SU-DHL-6 (cell line): ENCODE data around the gene MED29.

ENCODE experiments used
- H2AFZ ChIP-seq: fragments of 200-600 bp; sonication (generic); 2 replicates; pipeline ENCODE4 v1.6.1; 2014; ENCODE audit warnings: low read depth, mild to moderate bottlenecking, moderate library complexity, mixed read lengths, antibody characterized with exemption, low read length; ENCODE audit not compliant: severe bottlenecking
- H3F3A ChIP-seq: fragments of 200-600 bp; shearing (Covaris generic); 2 replicates; pipeline ENCODE4 v1.6.0; 2016; ENCODE audit warnings: antibody characterized with exemption, mild to moderate bottlenecking; ENCODE audit not compliant: insufficient read depth
- H3K27ac ChIP-seq: fragments of 200-600 bp; sonication (generic); 2 replicates; pipeline ENCODE4 v1.5.1; 2016; ENCODE audit warnings: low read depth, mild to moderate bottlenecking, low read length, moderate library complexity, mixed read lengths
- H3K27me3 ChIP-seq: fragments of 200-600 bp; sonication (generic), shearing (Covaris generic); 2 replicates; pipeline ENCODE4 v1.6.0; 2014; ENCODE audit warnings: mild to moderate bottlenecking, low read length
- H3K36me3 ChIP-seq: fragments of 200-600 bp; sonication (generic); 2 replicates; pipeline ENCODE4 v1.6.1; 2014; ENCODE audit warnings: mild to moderate bottlenecking, low read length, mixed read lengths
- H3K4me2 ChIP-seq: fragments of 300-600, 200-600 bp; shearing (Covaris generic), sonication (generic); 2 replicates; pipeline ENCODE4 v1.6.0; 2014; ENCODE audit warnings: low read length, low read depth, mild to moderate bottlenecking; ENCODE audit not compliant: poor library complexity, severe bottlenecking
- H3K4me3 ChIP-seq: fragments of 200-600 bp; sonication (generic); 2 replicates; pipeline ENCODE4 v1.5.1; 2014; ENCODE audit warnings: antibody characterized with exemption, low read length, mild to moderate bottlenecking, mixed read lengths; ENCODE audit not compliant: insufficient read depth, poor library complexity, severe bottlenecking
- H3K79me2 ChIP-seq: fragments of 200-600 bp; sonication (generic); 2 replicates; pipeline ENCODE4 v1.6.1; 2014; ENCODE audit warnings: mild to moderate bottlenecking, low read length, moderate library complexity; ENCODE audit not compliant: insufficient read depth
- H3K9ac ChIP-seq: fragments of 200-600 bp; sonication (generic); 2 replicates; pipeline ENCODE4 v1.7.0; 2014; ENCODE audit warnings: mild to moderate bottlenecking, low read length
- H3K9me2 ChIP-seq: fragments of 200-600 bp; sonication (generic); replicated peaks from 2 replicates; pipeline ENCODE4 v1.6.1; 2014; ENCODE audit warnings: low read length; ENCODE audit not compliant: insufficient read depth
- H3K9me3 ChIP-seq: fragments of 200-600 bp; sonication (generic); 2 replicates; pipeline ENCODE4 v1.6.1; 2014; ENCODE audit warnings: low read length, mixed read lengths; ENCODE audit not compliant: insufficient read depth
- H4K20me1 ChIP-seq: fragments of 200-600 bp; sonication (generic); 2 replicates; pipeline ENCODE4 v1.6.1; 2014; ENCODE audit warnings: low read depth, mild to moderate bottlenecking, antibody characterized with exemption, low read length, moderate library complexity, mixed read lengths
- EZH2phosphoT487 ChIP-seq: fragments of 200-600 bp; sonication (generic), shearing (Covaris generic); conservative IDR thresholded peaks from 2 replicates; pipeline ENCODE4 v1.6.1; 2018; ENCODE audit warnings: mild to moderate bottlenecking, antibody characterized with exemption, low read length, moderate library complexity, mixed read lengths
- TF ChIP-seq, protein P1 (sequence below): fragments of 200-600 bp; sonication (generic); IDR thresholded peaks from one replicate; pipeline ENCODE4 v1.5.1; 2017; ENCODE audit warnings: antibody characterized with exemption, mild to moderate bottlenecking, low read length, moderate library complexity; ENCODE audit not compliant: insufficient read depth, poor library complexity, severe bottlenecking

The MED29 gene

DNA sequence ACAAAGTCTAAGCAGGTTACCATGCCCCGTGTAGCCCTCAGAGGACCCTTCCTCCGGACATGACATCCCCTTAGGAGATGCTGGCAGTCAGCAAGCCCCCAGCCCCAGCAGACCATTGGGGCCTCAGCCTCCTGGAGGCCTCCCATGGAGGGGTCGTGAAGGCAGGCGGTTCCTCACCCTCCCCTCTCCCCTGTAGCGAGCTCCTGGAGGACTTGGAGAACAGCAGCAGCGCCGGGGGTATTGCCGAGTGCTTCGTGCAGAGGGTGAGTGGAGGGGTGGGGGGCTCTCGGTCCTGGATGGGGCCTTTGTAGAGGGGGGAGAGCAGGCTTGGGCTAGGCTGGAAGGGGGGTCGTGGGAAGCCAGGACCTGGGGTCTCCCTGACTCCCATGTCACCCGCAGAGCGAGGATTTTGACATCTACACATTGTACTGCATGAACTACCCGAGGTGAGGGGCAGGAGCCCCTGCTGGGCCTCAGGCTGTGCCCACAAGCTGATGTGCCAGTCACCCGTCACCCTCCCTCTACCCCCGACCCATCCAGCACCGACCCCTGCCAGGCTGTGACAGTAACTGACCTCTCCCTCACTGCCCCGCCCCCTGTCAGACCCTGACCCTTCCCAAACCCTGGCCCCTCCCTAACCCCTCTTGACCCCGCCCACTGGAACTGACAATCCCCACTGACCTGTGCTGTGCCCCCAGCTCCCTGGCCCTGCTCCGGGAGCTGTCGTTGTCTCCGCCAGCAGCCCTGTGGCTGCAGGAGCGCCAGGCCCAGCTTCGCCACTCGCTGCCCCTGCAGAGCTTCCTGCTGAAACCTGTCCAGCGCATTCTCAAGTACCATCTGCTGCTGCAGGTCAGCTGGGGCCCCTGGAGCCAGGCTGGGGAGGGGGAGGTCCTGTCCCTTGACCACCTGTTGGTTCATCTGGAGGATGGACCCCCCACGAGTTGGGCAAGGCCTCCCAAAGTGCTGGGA, 25.3 kb downstream of the MED29 start:
- no peaks in the 10 kb centered on the region for H3K27me3 ChIP-seq
- H3K4me2 ChIP-seq: no peak overlapping the region
- no peaks in the 10 kb centered on the region for H4K20me1 ChIP-seq
- TF ChIP-seq, protein P1, sequence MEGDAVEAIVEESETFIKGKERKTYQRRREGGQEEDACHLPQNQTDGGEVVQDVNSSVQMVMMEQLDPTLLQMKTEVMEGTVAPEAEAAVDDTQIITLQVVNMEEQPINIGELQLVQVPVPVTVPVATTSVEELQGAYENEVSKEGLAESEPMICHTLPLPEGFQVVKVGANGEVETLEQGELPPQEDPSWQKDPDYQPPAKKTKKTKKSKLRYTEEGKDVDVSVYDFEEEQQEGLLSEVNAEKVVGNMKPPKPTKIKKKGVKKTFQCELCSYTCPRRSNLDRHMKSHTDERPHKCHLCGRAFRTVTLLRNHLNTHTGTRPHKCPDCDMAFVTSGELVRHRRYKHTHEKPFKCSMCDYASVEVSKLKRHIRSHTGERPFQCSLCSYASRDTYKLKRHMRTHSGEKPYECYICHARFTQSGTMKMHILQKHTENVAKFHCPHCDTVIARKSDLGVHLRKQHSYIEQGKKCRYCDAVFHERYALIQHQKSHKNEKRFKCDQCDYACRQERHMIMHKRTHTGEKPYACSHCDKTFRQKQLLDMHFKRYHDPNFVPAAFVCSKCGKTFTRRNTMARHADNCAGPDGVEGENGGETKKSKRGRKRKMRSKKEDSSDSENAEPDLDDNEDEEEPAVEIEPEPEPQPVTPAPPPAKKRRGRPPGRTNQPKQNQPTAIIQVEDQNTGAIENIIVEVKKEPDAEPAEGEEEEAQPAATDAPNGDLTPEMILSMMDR: no peak
- TF ChIP-seq EZH2phosphoT487: no peak
- no peak overlapping the region for H3K27ac ChIP-seq
- no peaks in the 10 kb centered on the region for H3K9me3 ChIP-seq
- no peak overlapping the region for H3K9ac ChIP-seq
- no peak overlapping the region for H2AFZ ChIP-seq
- no peaks in the 10 kb centered on the region for H3K9me2 ChIP-seq
- H3K4me3 ChIP-seq: no peak overlapping the region
- peaks cover 6% of the 10 kb centered on the region for H3K79me2 ChIP-seq
- no peaks in the 10 kb centered on the region for H3K36me3 ChIP-seq
- peaks cover 5% of the 10 kb centered on the region for H3F3A ChIP-seq

DNA sequence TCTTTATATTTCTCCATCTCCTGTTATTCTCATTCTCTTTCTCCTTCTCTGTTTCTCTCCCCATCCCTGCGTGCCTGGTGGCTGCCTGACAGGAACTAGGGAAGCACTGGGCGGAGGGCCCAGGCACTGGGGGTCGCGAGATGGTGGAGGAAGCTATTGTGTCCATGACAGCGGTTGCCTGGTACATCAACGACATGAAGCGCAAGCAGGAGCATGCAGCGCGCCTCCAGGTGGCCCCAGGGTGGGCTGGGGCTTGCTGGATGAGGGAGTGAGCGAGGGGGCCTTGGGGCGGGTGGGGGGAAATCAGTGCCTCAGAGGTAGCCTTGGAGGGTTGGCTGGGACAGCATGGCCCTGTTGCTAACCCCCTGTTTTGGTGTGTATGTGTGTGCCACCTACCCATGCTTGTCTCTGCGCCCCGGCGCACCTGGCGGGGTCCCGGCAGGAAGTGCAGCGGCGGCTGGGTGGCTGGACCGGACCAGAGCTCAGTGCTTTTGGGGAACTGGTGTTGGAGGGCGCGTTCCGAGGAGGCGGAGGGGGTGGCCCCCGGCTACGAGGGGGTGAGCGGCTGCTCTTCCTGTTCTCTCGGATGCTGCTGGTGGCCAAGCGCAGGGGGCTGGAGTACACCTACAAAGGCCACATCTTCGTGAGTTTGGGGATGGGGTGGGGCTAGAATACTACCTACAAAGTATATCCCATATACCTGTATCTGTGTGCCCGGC, 26.4 kb downstream of the MED29 start:
- H3K36me3 ChIP-seq: no peaks in the 10 kb centered on the region
- no peaks in the 10 kb centered on the region for H4K20me1 ChIP-seq

DNA sequence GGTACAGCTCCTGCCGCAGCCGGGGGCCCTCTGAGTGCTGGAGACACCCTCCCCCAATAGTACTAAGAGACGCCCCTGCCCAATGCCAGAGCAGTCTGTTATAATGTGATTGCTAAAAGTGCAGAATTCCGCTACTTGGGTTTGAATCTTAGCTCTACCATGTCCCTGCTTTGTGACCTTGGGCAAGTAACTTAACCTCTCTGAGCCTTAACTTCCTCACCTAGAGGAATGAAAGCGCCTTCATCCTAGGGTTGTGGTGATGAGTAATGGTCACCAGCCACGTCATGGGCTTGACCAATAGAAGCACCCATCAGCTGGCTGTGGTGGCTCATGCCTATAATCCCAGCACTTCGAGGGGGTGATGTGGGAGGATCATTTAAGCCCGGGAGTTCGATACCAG, 27.8 kb downstream of the MED29 start:
- Histone ChIP-seq H2AFZ (no peak overlapping the region), H3F3A (no peaks in the 10 kb centered on the region), H3K79me2 (no peaks in the 10 kb centered on the region; the same call in 1 of the 2 replicates), H3K9ac (no peak overlapping the region), H3K27me3 (no peaks in the 10 kb centered on the region), H3K9me3 (no peaks in the 10 kb centered on the region), H3K36me3 (no peaks in the 10 kb centered on the region), H3K27ac (no peak overlapping the region), H4K20me1 (no peaks in the 10 kb centered on the region), H3K9me2 (no peaks in the 10 kb centered on the region), H3K4me2 (no peak overlapping the region), H3K4me3 (no peak overlapping the region)
- TF ChIP-seq EZH2phosphoT487: no peak
- TF ChIP-seq, protein P1: no peak

More for the DNA sequence above, 26.4 kb downstream of the MED29 start:
- no peaks in the 10 kb centered on the region for H3K27me3 ChIP-seq
- H2AFZ ChIP-seq: no peak overlapping the region
- H3K9me3 ChIP-seq: no peaks in the 10 kb centered on the region
- H3K79me2 ChIP-seq: peaks cover 6% of the 10 kb centered on the region
- H3K27ac ChIP-seq: no peak overlapping the region
- no peak overlapping the region for H3K9ac ChIP-seq
- no peaks in the 10 kb centered on the region for H3K9me2 ChIP-seq
- H3K4me3 ChIP-seq: no peak overlapping the region
- H3K4me2 ChIP-seq: no peak overlapping the region
- no peak for TF ChIP-seq EZH2phosphoT487
- TF ChIP-seq, protein P1: no peak
- H3F3A ChIP-seq: no peaks in the 10 kb centered on the region
